KMS-11 (cell line): Measurements from ENCODE around the gene FN3K.

Source experiments
- H2AFZ ChIP-seq: fragments of 200-600 bp; sonication (generic); 2 replicates; pipeline ENCODE4 v1.6.1; 2016; ENCODE audit warnings: antibody characterized with exemption, mixed run types, low read depth
- H3K27ac ChIP-seq: fragments of 200-600 bp; sonication (generic); 2 replicates; pipeline ENCODE4 v1.6.1; 2016; ENCODE audit warnings: mild to moderate bottlenecking, mixed run types
- H3K27me3 ChIP-seq: fragments of 200-600 bp; sonication (generic); 2 replicates; pipeline ENCODE4 v1.6.1; 2017; ENCODE audit warnings: mild to moderate bottlenecking, low read depth, mixed run types, moderate library complexity; ENCODE audit not compliant: insufficient read depth
- H3K36me3 ChIP-seq: fragments of 200-600 bp; sonication (generic); 2 replicates; pipeline ENCODE4 v1.6.1; 2017; ENCODE audit warnings: mild to moderate bottlenecking, mixed run types; ENCODE audit not compliant: insufficient read depth
- H3K4me1 ChIP-seq: fragments of 200-600 bp; sonication (generic); 2 replicates; pipeline ENCODE4 v1.6.1; 2016; ENCODE audit warnings: mild to moderate bottlenecking, low read depth, mixed run types; ENCODE audit not compliant: poor library complexity, severe bottlenecking
- H3K4me2 ChIP-seq: fragments of 200-600 bp; sonication (generic); 2 replicates; pipeline ENCODE4 v1.7.0; 2016; ENCODE audit warnings: mild to moderate bottlenecking, mixed run types
- H3K4me3 ChIP-seq: fragments of 200-600 bp; sonication (generic); IDR thresholded peaks from 2 replicates; pipeline ENCODE4 v1.6.1; 2017; ENCODE audit warnings: low read depth, low read length, mixed read lengths; ENCODE audit not compliant: insufficient read depth
- H3K79me2 ChIP-seq: fragments of 200-600 bp; sonication (generic); 2 replicates; pipeline ENCODE4 v1.6.1; 2016; ENCODE audit warnings: low read depth, mixed run types; ENCODE audit not compliant: insufficient read depth
- H3K9ac ChIP-seq: fragments of 200-600 bp; sonication (generic); 2 replicates; pipeline ENCODE4 v1.6.1; 2016; ENCODE audit warnings: mild to moderate bottlenecking, mixed run types
- H4K20me1 ChIP-seq: fragments of 200-600 bp; sonication (generic); 2 replicates; pipeline ENCODE4 v1.6.1; 2016; ENCODE audit warnings: mild to moderate bottlenecking, mixed run types; ENCODE audit not compliant: insufficient read depth
- TF ChIP-seq, protein P1 (sequence below): fragments of 200-600 bp; sonication (generic); conservative IDR thresholded peaks from 2 replicates; pipeline ENCODE4 v1.6.1; 2017; ENCODE audit warnings: low read depth, mild to moderate bottlenecking, antibody characterized with exemption, low read length, moderate library complexity, mixed read lengths

FN3K gene

GRCh38 chr17:82732118-82732743 is 3.2 kb upstream of the FN3K start:
- H3K4me2 ChIP-seq, result no peak overlapping the region
- H3K9ac ChIP-seq, result no peak overlapping the region
- no peak overlapping the region for H3K4me3 ChIP-seq
- H3K27me3 ChIP-seq, result no peaks in the 10 kb centered on the region
- no peak overlapping the region for H3K27ac ChIP-seq
- no peak overlapping the region for H2AFZ ChIP-seq
- H3K36me3 ChIP-seq, result no peaks in the 10 kb centered on the region
- H3K79me2 ChIP-seq, result no peaks in the 10 kb centered on the region
- TF ChIP-seq, protein P1, sequence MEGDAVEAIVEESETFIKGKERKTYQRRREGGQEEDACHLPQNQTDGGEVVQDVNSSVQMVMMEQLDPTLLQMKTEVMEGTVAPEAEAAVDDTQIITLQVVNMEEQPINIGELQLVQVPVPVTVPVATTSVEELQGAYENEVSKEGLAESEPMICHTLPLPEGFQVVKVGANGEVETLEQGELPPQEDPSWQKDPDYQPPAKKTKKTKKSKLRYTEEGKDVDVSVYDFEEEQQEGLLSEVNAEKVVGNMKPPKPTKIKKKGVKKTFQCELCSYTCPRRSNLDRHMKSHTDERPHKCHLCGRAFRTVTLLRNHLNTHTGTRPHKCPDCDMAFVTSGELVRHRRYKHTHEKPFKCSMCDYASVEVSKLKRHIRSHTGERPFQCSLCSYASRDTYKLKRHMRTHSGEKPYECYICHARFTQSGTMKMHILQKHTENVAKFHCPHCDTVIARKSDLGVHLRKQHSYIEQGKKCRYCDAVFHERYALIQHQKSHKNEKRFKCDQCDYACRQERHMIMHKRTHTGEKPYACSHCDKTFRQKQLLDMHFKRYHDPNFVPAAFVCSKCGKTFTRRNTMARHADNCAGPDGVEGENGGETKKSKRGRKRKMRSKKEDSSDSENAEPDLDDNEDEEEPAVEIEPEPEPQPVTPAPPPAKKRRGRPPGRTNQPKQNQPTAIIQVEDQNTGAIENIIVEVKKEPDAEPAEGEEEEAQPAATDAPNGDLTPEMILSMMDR, result no peak
- no peaks in the 10 kb centered on the region for H4K20me1 ChIP-seq
- no peaks in the 10 kb centered on the region for H3K4me1 ChIP-seq

DNA sequence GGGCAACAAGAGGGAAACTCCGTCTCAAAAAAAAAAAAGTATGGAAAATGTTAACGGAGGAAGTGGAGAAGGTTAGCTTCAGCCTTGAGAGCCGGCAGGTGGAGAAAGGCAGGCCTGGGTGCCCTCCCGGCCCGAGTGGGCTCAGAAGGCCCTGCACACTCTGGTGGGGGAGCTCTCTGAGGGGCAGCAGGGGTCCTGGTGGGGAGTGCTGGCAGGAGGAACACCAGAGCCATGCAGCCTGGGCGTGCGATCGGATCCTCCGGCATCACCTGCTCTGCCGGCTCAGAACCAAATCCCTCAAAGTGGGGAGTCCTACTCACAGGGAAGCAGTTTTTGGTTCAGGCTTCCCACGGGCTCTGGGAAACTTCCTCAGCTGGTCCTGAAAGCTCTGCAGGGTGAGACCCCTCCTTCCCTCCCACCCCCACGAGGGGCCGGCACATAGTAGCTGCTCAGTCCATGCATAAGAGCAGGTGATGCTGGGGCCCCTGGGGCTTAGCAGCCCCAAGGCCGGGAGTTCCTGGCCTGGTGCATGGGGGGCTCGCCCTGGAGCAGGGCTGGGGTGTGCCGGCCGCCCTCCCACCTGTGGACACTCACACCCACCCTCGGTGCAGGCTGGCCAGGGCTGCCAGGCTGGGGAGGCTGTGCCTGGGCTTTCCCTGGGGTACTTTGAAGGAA is 1.2 kb downstream of the FN3K start:
- H3K4me2 ChIP-seq, result no peak overlapping the region
- H3K4me1 ChIP-seq, result no peaks in the 10 kb centered on the region
- H3K79me2 ChIP-seq, result no peaks in the 10 kb centered on the region
- H3K36me3 ChIP-seq, result no peaks in the 10 kb centered on the region
- TF ChIP-seq, protein P1, result no peak
- no peaks in the 10 kb centered on the region for H4K20me1 ChIP-seq
- no peak overlapping the region for H3K27ac ChIP-seq
- H3K9ac ChIP-seq, result no peak overlapping the region
- H3K27me3 ChIP-seq, result no peaks in the 10 kb centered on the region
- no peak overlapping the region for H3K4me3 ChIP-seq
- H2AFZ ChIP-seq, result no peak overlapping the region

DNA sequence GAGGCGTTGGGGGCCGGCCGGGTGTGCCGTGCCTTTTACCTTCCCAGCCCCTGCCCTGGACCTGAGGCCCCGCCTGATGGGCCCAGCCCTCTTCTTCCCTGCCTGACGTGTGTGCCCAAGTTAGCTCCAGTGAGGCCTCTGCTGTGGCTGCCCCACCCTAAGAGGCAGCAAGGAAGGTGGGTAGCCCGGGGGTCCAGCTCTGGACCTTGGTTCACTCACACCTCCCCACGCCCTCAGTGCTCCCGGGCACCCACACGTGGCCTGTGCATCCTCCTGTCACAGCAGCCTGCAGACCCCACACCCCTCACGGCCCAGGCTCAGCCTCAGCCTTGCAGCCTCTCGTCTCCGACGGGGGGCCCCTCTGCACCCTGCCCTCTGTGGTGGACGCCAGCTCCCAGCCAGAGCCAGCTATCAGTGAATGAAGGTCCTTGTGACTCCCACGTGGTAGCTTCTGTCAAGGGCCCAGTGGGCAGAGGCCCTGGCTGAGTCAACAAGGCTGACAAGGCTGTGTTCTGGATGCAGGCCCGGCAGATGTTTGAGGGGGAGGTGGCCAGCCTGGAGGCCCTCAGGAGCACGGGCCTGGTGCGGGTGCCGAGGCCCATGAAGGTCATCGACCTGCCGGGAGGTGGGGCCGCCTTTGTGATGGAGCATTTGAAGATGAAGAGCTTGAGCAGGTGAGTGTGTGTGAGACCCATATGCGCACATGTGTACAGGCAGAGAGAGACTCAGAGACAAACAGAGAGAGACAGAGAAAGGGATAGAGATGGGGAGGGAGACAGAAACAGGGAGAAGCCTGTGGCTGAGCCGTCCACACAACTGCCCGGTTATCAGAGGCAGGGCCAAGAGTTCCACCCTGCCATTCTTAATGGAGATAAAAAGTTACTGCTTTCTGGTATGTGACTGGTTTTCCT is 2.8 kb downstream of the FN3K start:
- H3K36me3 ChIP-seq, result no peaks in the 10 kb centered on the region
- no peaks in the 10 kb centered on the region for H3K79me2 ChIP-seq
- no peak overlapping the region for H3K4me2 ChIP-seq
- no peaks in the 10 kb centered on the region for H3K27me3 ChIP-seq
- no peak overlapping the region for H3K4me3 ChIP-seq
- no peak overlapping the region for H2AFZ ChIP-seq
- no peak overlapping the region for H3K9ac ChIP-seq
- H3K27ac ChIP-seq, result no peak overlapping the region
- no peaks in the 10 kb centered on the region for H3K4me1 ChIP-seq
- H4K20me1 ChIP-seq, result no peaks in the 10 kb centered on the region
- TF ChIP-seq, protein P1, result no peak

- H3K4me3 ChIP-seq, result no peak overlapping the region
- no peak overlapping the region for H3K4me2 ChIP-seq
- no peaks in the 10 kb centered on the region for H3K4me1 ChIP-seq
- H4K20me1 ChIP-seq, result no peaks in the 10 kb centered on the region
- H3K9ac ChIP-seq, result no peak overlapping the region
- no peaks in the 10 kb centered on the region for H3K27me3 ChIP-seq
- H3K36me3 ChIP-seq, result no peaks in the 10 kb centered on the region
- H2AFZ ChIP-seq, result no peak overlapping the region
- no peaks in the 10 kb centered on the region for H3K79me2 ChIP-seq
- no peak overlapping the region for H3K27ac ChIP-seq
- TF ChIP-seq, protein P1, result no peak
Observed at GRCh38 chr17:82740906-82741759, 5.7 kb downstream of the FN3K start.
